ENCODE data around the gene PKD1.
"Not testable (repeated sequence)": the region's sequence is repeated elsewhere in the genome, so short reads cannot be mapped to it uniquely, and the experiment has no call there.

Gene PKD1

GRCh38 chr16:2135770-2136490 is at the start of gene PKD1:
TSS of gene PKD1 (minus strand) at chr16:2135898. CDS start at chr16:2135689, 209 bp downstream.
- DNase-seq: peak; percentile 90
- in situ Hi-C loops (cut with HindIII; ENCODE audit: low pct_ligation_motif_present, low pct_unique_long_range_greater_than_20kb, low sequenced_read_pairs): not testable (repeated sequence)

- in situ Hi-C loops (cut with HindIII; ENCODE audit: low pct_ligation_motif_present, low pct_unique_long_range_greater_than_20kb, low sequenced_read_pairs): no loop called here
- DNase-seq: no peak
Measured at GRCh38 chr16:2184962-2185361, 49.3 kb upstream of the PKD1 start.

DNA sequence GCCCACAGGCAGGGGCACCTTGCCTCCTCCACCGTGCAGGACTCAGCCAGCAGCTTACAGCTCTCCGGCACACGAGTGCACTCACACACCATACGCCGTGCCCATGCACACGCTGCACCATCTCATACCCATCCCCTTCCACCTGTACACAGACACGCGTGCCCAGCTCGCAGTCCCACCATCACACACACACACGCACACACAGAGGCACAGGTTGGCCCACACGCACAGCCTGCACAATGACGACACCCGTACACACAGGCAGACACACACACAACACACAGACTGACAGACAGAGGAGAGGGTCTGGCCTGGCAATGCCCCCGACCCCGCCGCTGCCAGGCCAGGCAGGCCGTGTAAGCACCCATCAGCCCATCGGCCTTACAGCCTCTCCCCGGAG is 48.6 kb upstream of the PKD1 start:
- in situ Hi-C loops (cut with HindIII; ENCODE audit: low pct_ligation_motif_present, low pct_unique_long_range_greater_than_20kb, low sequenced_read_pairs): no loop called here
- DNase-seq: no peak

DNA sequence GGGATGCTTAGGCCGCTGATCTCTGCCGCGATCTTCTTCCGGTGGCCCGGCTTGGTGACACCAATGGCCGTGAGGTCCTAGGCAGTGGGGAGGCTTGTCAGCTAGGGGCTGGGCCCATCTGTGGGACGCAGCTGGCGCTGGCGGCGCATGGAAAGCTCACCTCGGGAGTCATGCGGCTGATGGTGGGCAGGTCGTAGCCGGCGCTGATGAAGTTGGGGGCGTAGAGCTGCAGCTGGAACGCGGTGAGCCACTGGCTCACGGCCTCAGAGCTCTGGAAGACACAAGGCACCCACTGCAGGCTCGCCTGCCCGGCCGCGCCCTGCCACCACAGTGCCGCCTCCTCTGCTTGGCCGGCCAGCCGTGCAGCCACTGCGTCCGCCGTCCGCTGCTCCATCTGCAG is 48.0 kb upstream of the PKD1 start:
- in situ Hi-C loops (cut with HindIII; ENCODE audit: low pct_ligation_motif_present, low pct_unique_long_range_greater_than_20kb, low sequenced_read_pairs): no loop called here
- DNase-seq: no peak

DNA sequence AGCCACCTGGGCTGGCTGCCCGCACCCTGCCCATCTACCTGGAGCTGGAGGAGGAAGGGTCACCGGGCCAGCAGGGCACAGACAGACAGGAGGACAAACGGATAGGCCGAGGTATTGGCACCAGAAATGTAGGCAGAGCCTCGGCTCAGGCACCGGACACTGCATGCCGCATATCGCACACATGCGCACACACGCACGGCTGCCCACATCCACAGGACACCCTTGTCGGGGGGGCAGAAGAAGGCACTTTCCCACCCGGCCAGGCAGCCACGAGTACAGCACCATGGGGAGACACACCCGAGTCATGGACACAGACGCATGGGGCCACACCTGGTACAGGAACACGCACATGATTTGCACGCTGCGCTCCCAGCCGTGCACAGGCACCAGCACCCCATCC is 46.3 kb upstream of the PKD1 start:
- in situ Hi-C loops (cut with HindIII; ENCODE audit: low pct_ligation_motif_present, low pct_unique_long_range_greater_than_20kb, low sequenced_read_pairs): no loop called here
- DNase-seq: no peak

DNA sequence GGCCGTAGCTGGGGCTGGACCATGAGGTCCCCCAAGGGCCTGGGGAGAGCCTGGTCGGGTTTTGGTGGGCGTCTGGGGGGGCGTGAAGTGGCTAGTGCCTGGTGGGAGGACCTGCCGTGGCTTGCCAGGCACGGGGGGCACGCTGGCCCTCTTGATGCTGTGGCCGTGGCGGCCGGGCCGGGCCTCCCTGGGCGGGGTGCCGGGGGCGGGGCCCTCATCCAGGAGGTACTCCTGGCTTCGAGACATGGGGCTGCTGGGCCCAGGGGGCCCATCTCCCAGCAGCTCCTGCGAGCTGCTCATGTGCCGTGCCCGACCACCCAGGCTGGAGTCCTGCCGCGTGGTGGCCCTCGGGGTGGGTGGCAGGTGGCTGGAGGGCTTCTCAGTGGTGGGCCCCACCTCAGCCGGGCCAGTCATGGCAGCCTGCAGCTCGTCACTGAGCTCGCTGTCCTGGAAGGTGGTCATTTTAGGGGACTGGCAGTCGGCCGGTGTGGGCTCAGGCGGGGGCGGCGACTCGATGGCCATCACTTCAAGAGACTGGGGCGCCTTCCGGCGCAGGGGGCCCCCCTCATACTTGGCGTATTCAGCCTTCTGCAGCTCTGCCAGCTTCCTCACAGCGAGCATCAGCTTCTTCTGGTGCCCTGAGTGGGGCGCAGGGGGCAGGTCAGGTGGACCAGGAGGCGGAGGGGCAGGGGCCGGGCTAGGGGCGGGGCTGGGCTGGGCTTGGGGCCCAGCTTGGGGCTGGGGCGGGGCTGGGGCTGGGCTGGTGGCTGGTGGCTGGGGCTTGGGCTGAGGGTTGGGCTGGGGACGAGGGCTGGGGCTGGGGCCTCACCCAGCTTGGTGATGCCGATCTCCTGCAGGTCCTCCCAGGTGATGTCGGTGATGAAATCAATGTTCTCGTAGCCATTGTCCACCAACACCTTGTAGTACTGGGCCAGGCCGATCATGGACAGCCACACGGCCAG is 45.5 kb upstream of the PKD1 start:
- in situ Hi-C loops (cut with HindIII; ENCODE audit: low pct_ligation_motif_present, low pct_unique_long_range_greater_than_20kb, low sequenced_read_pairs): no loop called here
- DNase-seq: no peak

DNA sequence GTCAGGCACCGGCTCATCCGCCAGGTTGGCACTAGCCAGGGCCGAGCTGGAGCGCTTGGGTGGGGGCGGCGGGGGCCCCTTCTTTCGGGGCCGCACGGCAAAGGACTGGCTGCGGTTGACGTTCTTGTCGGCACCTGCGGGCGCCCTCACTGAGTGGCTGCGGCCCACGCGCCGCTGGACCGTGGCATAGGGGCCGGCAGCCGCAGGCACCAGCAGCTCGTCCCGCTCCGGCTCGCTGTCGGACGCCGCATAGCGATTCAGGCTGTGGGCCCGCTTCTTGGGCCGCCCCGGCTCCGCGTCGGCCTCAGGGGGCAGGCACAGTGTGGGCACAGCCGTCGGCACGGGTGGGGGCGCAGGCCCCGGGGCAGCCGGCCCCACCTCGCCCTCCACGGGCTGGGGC is 44.8 kb upstream of the PKD1 start:
- DNase-seq: no peak
- in situ Hi-C loops (cut with HindIII; ENCODE audit: low pct_ligation_motif_present, low pct_unique_long_range_greater_than_20kb, low sequenced_read_pairs): no loop called here

GRCh38 chr16:2179576-2179975 is 43.9 kb upstream of the PKD1 start:
- no peak for DNase-seq
- in situ Hi-C loops (cut with HindIII; ENCODE audit: low pct_ligation_motif_present, low pct_unique_long_range_greater_than_20kb, low sequenced_read_pairs): no loop called here

DNA sequence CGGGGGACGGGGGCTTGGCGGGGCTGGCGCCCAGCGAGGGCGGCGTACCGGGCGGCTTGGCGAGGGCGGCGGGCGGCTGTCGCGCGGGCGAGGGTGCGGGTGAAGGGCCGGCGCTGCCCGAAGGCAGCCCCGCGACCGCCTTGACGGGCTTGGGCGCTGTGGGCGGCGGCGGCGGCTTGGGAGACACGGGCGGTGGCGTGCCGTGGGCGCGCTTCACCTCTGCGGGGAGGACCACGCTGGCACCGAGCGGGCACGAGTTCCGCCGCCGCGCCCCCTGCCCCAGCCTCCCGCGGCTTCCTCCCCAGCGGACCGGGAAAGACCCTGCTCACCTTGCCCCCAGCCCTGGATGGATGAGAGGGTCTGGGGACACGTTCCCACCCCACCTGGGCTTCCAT is 43.4 kb upstream of the PKD1 start:
- in situ Hi-C loops (cut with HindIII; ENCODE audit: low pct_ligation_motif_present, low pct_unique_long_range_greater_than_20kb, low sequenced_read_pairs): no loop called here

GRCh38 chr16:2178321-2179106 is 42.8 kb upstream of the PKD1 start:
- in situ Hi-C loops (cut with HindIII; ENCODE audit: low pct_ligation_motif_present, low pct_unique_long_range_greater_than_20kb, low sequenced_read_pairs): no loop called here
- DNase-seq: no peak

More for the DNA sequence above, 43.4 kb upstream of the PKD1 start:
- DNase-seq: no peak

- in situ Hi-C loops (cut with HindIII; ENCODE audit: low pct_ligation_motif_present, low pct_unique_long_range_greater_than_20kb, low sequenced_read_pairs): no loop called here
- no peak for DNase-seq
Measured at GRCh38 chr16:2177561-2177960, 41.9 kb upstream of the PKD1 start.

- in situ Hi-C loops (cut with HindIII; ENCODE audit: low pct_ligation_motif_present, low pct_unique_long_range_greater_than_20kb, low sequenced_read_pairs): no loop called here
- DNase-seq: no peak
Measured at GRCh38 chr16:2177101-2177500, 41.4 kb upstream of the PKD1 start.

GRCh38 chr16:2176047-2176446 is 40.3 kb upstream of the PKD1 start:
- in situ Hi-C loops (cut with HindIII; ENCODE audit: low pct_ligation_motif_present, low pct_unique_long_range_greater_than_20kb, low sequenced_read_pairs): no loop called here
- DNase-seq: no peak

GRCh38 chr16:2175454-2175853 is 39.8 kb upstream of the PKD1 start:
- in situ Hi-C loops (cut with HindIII; ENCODE audit: low pct_ligation_motif_present, low pct_unique_long_range_greater_than_20kb, low sequenced_read_pairs): no loop called here
- DNase-seq: no peak

DNA sequence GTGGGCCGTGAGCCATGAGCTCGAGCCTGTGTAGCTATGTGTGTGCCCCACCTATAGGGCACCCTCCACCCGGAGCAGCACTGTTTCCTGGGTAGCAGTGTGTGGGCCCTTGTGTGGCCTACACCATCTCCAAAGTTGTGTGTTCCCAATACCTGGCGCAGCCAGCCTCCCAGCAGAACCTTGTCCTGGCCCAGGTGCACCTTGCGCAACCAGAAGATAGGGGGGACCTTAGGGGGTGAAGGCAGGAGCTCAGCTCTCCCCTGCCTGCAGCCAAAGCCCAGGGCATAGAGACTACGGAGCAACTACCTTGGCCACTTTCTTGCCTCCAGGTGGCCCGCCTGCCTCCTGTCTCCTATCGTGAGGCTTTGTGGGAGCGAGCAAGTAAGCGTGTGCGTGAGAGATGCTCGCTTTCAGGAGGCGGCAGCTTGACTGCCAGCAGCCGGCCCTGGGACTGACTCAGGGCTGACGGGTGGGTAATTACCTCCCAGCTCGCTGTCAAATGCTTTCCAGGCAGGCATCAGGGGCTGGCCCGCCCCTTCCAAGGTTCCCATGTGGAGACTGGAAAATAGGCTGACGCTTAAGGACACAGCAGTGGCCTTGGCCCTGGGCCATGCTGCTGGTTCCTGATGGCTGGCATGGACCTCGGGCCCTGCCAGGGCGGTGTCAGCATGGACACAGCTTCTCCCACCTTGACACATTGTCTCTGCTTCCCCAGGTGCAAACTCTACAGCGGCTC is 38.9 kb upstream of the PKD1 start:
- in situ Hi-C loops (cut with HindIII; ENCODE audit: low pct_ligation_motif_present, low pct_unique_long_range_greater_than_20kb, low sequenced_read_pairs): loop anchor here (25.0 kb wide), 1 partner anchor 288 kb away; the partner anchor contains the start of genes NTN3 and TEDC2
- DNase-seq: no peak

- DNase-seq: no peak
- in situ Hi-C loops (cut with HindIII; ENCODE audit: low pct_ligation_motif_present, low pct_unique_long_range_greater_than_20kb, low sequenced_read_pairs): loop anchor here (25.0 kb wide), 1 partner anchor 288 kb away; the partner anchor contains the start of genes NTN3 and TEDC2
Measured at GRCh38 chr16:2173916-2174315, 38.2 kb upstream of the PKD1 start.

- DNase-seq: no peak
- in situ Hi-C loops (cut with HindIII; ENCODE audit: low pct_ligation_motif_present, low pct_unique_long_range_greater_than_20kb, low sequenced_read_pairs): loop anchor here (25.0 kb wide), 1 partner anchor 289 kb away; the partner anchor contains the start of genes NTN3 and TEDC2
Measured at GRCh38 chr16:2173366-2173765, 37.7 kb upstream of the PKD1 start.

- no peak for DNase-seq
- in situ Hi-C loops (cut with HindIII; ENCODE audit: low pct_ligation_motif_present, low pct_unique_long_range_greater_than_20kb, low sequenced_read_pairs): loop anchor here (25.0 kb wide), 1 partner anchor 289 kb away; the partner anchor contains the start of genes NTN3 and TEDC2
Measured at GRCh38 chr16:2172688-2173335, 37.1 kb upstream of the PKD1 start.
